Measurements from ENCODE around the gene GTF2A2.
A peak's percentile ranks its signal among the peaks of the same experiment; 100 is the strongest.

The GTF2A2 gene

GRCh38 chr15:59598461-59598860, 58.9 kb downstream of the GTF2A2 start:
- DNase-seq (ENCODE audit: low read depth): no peak

GRCh38 chr15:59596640-59597039, 60.7 kb downstream of the GTF2A2 start:
- no peak for DNase-seq (ENCODE audit: low read depth)

- no peak for DNase-seq (ENCODE audit: low read depth)
Measured at GRCh38 chr15:59595434-59595915, 61.8 kb downstream of the GTF2A2 start.

- DNase-seq (ENCODE audit: low read depth): no peak
Measured at GRCh38 chr15:59594991-59595390, 62.3 kb downstream of the GTF2A2 start.

- peak; percentile 87 for DNase-seq (ENCODE audit: low read depth)
Measured at GRCh38 chr15:59594493-59594942, 62.8 kb downstream of the GTF2A2 start.

GRCh38 chr15:59591356-59591755, 66.0 kb downstream of the GTF2A2 start:
- no peak for DNase-seq (ENCODE audit: low read depth)

- no peak for DNase-seq (ENCODE audit: low read depth)
Measured at GRCh38 chr15:59590027-59590426, 67.3 kb downstream of the GTF2A2 start.
